WTC11 (cell line): ENCODE data around the gene NKX6-2.

Source experiments
- ELF4 ChIP-seq: sonication (generic); formaldehyde crosslinking; IDR thresholded peaks from 2 replicates; pipeline ENCODE4 v1.8.1; 2022; ENCODE audit warnings: low read depth, mild to moderate bottlenecking, moderate library complexity, missing genetic modification reagents
- ESRRA ChIP-seq: sonication (generic); formaldehyde crosslinking; IDR thresholded peaks from 2 replicates; pipeline ENCODE4 v1.8.1; 2022; ENCODE audit warnings: mild to moderate bottlenecking, missing genetic modification reagents, borderline replicate concordance
- FOXP4 ChIP-seq: sonication (generic); formaldehyde crosslinking; IDR thresholded peaks from 2 replicates; pipeline ENCODE4 v1.8.0; 2022; ENCODE audit warnings: mild to moderate bottlenecking, missing genetic modification reagents
- GRHL2 ChIP-seq: fragments of 250-450 bp; sonication (Bioruptor Pico); IDR thresholded peaks from 2 replicates; pipeline ENCODE4 v1.8.0; 2022; ENCODE audit warnings: mild to moderate bottlenecking, moderate library complexity; ENCODE audit not compliant: insufficient replicate concordance, severe bottlenecking
- MLX ChIP-seq: sonication (generic); formaldehyde crosslinking; IDR thresholded peaks from 2 replicates; pipeline ENCODE4 v1.8.1; 2023; ENCODE audit warnings: mild to moderate bottlenecking, missing genetic modification reagents, moderate library complexity
- PRDM15 ChIP-seq: sonication (generic); formaldehyde crosslinking; IDR thresholded peaks from 2 replicates; pipeline ENCODE4 v1.8.0; 2022; ENCODE audit warnings: missing genetic modification reagents
- SOX15 ChIP-seq: fragments of 250-450 bp; sonication (Bioruptor Pico); IDR thresholded peaks from 2 replicates; pipeline ENCODE4 v1.9.0; 2021; ENCODE audit warnings: mild to moderate bottlenecking
- ZMAT4 ChIP-seq: fragments of 250-450 bp; sonication (Bioruptor Pico); IDR thresholded peaks from 2 replicates; pipeline ENCODE4 v1.9.0; 2021; ENCODE audit warnings: mild to moderate bottlenecking
- ZNF121 ChIP-seq: sonication (generic); formaldehyde crosslinking; IDR thresholded peaks from 2 replicates; pipeline ENCODE4 v1.8.0; 2023; ENCODE audit warnings: missing genetic modification reagents
- TF ChIP-seq, protein P1 (sequence below): sonication (generic); formaldehyde crosslinking; conservative IDR thresholded peaks from 2 replicates; pipeline ENCODE4 v1.8.1; 2022; ENCODE audit warnings: mild to moderate bottlenecking, missing genetic modification reagents
- TF ChIP-seq, protein P2 (sequence below): sonication (generic); formaldehyde crosslinking; IDR thresholded peaks from 2 replicates; pipeline ENCODE4 v1.8.1; 2023; ENCODE audit warnings: mild to moderate bottlenecking, missing genetic modification reagents
- TF ChIP-seq, protein P3 (sequence below): fragments of 200-600 bp; IDR thresholded peaks from 2 replicates; pipeline ENCODE4 v1.8.0; 2022; ENCODE audit warnings: antibody characterized with exemption
- TF ChIP-seq, protein P4 (sequence below): fragments of 250-450 bp; sonication (Bioruptor Pico); conservative IDR thresholded peaks from 2 replicates; pipeline ENCODE4 v1.9.0; 2021; ENCODE audit warnings: mild to moderate bottlenecking
- TF ChIP-seq, protein P5 (sequence below): sonication (generic); formaldehyde crosslinking; IDR thresholded peaks from 2 replicates; pipeline ENCODE4 v1.8.1; 2022; ENCODE audit warnings: mild to moderate bottlenecking, missing genetic modification reagents, moderate library complexity, borderline replicate concordance

- TF ChIP-seq GRHL2 (CRISPR knock-in tag) (no peak), ZNF121 (CRISPR knock-in tag) (no peak), MLX (CRISPR knock-in tag) (no peak), FOXP4 (no peak), ZMAT4 (CRISPR knock-in tag) (no peak), ELF4 (CRISPR knock-in tag) (no peak), SOX15 (CRISPR knock-in tag) (no peak), ESRRA (CRISPR knock-in tag) (no peak), PRDM15 (CRISPR knock-in tag) (no peak)
- TF ChIP-seq, protein P1, sequence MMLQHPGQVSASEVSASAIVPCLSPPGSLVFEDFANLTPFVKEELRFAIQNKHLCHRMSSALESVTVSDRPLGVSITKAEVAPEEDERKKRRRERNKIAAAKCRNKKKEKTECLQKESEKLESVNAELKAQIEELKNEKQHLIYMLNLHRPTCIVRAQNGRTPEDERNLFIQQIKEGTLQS (CRISPR knock-in tag) = no peak
- TF ChIP-seq, protein P2, sequence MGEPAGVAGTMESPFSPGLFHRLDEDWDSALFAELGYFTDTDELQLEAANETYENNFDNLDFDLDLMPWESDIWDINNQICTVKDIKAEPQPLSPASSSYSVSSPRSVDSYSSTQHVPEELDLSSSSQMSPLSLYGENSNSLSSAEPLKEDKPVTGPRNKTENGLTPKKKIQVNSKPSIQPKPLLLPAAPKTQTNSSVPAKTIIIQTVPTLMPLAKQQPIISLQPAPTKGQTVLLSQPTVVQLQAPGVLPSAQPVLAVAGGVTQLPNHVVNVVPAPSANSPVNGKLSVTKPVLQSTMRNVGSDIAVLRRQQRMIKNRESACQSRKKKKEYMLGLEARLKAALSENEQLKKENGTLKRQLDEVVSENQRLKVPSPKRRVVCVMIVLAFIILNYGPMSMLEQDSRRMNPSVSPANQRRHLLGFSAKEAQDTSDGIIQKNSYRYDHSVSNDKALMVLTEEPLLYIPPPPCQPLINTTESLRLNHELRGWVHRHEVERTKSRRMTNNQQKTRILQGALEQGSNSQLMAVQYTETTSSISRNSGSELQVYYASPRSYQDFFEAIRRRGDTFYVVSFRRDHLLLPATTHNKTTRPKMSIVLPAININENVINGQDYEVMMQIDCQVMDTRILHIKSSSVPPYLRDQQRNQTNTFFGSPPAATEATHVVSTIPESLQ (CRISPR knock-in tag) = no peak
- TF ChIP-seq, protein P3, sequence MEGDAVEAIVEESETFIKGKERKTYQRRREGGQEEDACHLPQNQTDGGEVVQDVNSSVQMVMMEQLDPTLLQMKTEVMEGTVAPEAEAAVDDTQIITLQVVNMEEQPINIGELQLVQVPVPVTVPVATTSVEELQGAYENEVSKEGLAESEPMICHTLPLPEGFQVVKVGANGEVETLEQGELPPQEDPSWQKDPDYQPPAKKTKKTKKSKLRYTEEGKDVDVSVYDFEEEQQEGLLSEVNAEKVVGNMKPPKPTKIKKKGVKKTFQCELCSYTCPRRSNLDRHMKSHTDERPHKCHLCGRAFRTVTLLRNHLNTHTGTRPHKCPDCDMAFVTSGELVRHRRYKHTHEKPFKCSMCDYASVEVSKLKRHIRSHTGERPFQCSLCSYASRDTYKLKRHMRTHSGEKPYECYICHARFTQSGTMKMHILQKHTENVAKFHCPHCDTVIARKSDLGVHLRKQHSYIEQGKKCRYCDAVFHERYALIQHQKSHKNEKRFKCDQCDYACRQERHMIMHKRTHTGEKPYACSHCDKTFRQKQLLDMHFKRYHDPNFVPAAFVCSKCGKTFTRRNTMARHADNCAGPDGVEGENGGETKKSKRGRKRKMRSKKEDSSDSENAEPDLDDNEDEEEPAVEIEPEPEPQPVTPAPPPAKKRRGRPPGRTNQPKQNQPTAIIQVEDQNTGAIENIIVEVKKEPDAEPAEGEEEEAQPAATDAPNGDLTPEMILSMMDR = no peak
- TF ChIP-seq, protein P4, sequence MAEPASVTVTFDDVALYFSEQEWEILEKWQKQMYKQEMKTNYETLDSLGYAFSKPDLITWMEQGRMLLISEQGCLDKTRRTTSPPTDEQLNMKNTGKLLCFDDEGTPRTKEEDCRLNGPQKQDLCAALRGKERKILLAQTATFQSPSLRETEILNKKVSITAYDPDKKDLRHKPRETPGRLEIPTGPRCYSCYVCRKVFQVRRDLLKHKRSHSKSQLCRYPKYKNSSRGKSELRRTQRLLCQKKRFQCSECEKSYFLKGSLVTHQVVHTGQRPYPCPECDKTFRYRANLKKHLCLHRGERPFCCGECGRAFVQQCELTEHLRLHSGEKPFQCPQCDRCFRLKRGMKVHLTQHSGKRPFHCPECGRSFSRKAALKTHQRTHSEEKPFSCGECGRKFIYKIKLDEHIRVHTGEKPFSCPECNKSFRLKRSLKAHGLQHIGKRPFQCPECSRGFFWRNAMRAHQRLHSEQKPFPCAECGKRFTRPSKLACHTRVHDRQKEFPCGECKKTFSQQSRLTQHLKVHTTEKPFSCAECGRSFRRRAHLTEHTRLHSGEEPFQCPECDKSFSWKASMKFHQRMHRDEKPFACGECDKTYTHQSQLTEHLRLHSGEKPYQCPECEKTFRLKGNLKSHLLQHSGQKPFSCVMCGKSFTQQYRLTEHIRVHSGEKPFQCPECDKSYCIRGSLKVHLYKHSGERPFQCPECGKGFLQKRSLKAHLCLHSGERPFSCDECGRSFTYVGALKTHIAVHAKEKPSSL (CRISPR knock-in tag) = no peak
- TF ChIP-seq, protein P5, sequence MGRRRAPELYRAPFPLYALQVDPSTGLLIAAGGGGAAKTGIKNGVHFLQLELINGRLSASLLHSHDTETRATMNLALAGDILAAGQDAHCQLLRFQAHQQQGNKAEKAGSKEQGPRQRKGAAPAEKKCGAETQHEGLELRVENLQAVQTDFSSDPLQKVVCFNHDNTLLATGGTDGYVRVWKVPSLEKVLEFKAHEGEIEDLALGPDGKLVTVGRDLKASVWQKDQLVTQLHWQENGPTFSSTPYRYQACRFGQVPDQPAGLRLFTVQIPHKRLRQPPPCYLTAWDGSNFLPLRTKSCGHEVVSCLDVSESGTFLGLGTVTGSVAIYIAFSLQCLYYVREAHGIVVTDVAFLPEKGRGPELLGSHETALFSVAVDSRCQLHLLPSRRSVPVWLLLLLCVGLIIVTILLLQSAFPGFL = no peak
Observed at GRCh38 chr10:132768346-132769248, 17.4 kb downstream of the NKX6-2 start.
